ENCODE data around the gene AKR1C2. TPM values are rescaled to one million over a fixed set of nuclear protein-coding genes. Genes with fewer than 3 reads are reported as not detected.

AKR1C2 gene
- total and polyA plus RNA-seq, 2 experiments from 2014 or later = 51.0 to 51.7 TPM

DNA sequence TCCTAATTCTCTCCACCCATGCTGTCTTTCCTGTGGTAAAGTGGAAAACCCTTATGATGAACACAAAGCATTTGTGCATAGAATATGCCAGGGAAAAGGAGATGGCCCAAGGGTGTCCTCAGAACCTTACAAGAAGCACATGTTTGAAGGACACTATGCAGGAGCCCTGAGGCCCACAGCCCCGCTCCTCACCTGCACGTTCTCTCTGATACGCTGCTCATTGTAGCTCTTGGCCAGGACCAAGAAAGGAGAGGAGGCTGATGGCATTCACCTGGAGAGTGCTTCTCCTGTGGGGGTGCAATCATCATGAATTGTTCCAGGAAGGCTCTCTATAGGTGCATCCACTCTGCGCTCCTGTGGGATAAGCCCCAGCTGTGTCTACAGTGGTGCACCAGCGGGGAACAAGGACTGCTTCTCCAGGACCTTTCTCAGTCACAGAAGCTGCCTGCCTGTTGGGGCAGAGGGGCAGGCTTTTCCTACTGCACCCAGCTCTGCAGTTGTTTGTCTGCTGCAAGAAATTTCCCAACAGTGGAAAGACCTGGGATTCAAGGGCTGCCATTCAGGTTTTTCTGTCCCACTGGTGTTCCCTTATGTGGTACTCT, 19.9 kb downstream of the AKR1C2 start:
- WGBS (ENCODE audit: low lambda C conversion rate, missing lambda C conversion rate) = 98% methylated on average over 5 of the region's 5 CpGs
- Histone ChIP-seq H3K27ac (peak overlapping the region; percentile 78), H3K4me3 (no peak overlapping the region), H3K4me2 (no peak overlapping the region), H3K36me3 (replicated peaks; ENCODE audit: insufficient read depth, low read depth) (no peaks in the 10 kb centered on the region), H3K4me1 (ENCODE audit: insufficient read depth) (peaks cover 14% of the 10 kb centered on the region), H2AFZ (no peak overlapping the region), H3K9me2 (replicated peaks; ENCODE audit: insufficient read depth) (no peaks in the 10 kb centered on the region), H3K9me3 (ENCODE audit: low read depth) (no peaks in the 10 kb centered on the region), H4K20me1 (ENCODE audit: insufficient read depth, poor library complexity, severe bottlenecking) (no peaks in the 10 kb centered on the region), H3K27me3 (no peaks in the 10 kb centered on the region), H3K79me2 (no peaks in the 10 kb centered on the region)
- DNase-seq (ENCODE audit: low spot score) = no peak
- TF ChIP-seq, protein P1, sequence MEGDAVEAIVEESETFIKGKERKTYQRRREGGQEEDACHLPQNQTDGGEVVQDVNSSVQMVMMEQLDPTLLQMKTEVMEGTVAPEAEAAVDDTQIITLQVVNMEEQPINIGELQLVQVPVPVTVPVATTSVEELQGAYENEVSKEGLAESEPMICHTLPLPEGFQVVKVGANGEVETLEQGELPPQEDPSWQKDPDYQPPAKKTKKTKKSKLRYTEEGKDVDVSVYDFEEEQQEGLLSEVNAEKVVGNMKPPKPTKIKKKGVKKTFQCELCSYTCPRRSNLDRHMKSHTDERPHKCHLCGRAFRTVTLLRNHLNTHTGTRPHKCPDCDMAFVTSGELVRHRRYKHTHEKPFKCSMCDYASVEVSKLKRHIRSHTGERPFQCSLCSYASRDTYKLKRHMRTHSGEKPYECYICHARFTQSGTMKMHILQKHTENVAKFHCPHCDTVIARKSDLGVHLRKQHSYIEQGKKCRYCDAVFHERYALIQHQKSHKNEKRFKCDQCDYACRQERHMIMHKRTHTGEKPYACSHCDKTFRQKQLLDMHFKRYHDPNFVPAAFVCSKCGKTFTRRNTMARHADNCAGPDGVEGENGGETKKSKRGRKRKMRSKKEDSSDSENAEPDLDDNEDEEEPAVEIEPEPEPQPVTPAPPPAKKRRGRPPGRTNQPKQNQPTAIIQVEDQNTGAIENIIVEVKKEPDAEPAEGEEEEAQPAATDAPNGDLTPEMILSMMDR (IDR thresholded peaks at IDR 0.05; ENCODE audit: poor library complexity) = no peak
- TF ChIP-seq EZH2phosphoT487 (IDR thresholded peaks at IDR 0.05; ENCODE audit: low read depth, severe bottlenecking, unreplicated experiment) (no peak), EZH2 (IDR thresholded peaks at IDR 0.05; ENCODE audit: borderline replicate concordance) (no peak)

DNA sequence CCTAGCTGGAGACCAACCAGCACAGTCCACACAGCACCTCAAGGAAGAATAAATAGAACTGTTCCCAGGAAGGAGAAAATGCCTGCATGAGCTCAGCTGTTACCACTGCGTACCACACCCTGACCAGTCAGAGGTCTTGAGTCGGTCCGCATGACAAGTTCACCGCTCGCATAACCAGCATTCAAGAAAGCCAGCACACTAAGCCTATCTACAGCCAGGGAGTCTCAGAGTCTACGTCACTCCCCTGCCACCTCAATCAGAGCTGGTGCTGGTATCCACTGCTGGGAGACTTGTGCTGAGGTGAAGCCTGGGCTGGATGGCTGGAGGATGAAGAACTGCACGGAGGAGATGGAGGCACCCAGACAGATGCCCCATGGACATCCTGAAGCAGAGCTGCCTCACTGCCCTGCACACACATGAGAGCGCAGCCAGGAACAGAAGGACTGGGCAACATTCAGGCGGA, 20.9 kb downstream of the AKR1C2 start:
- Histone ChIP-seq H3K4me1 (ENCODE audit: insufficient read depth) (peaks cover 14% of the 10 kb centered on the region), H3K27me3 (no peaks in the 10 kb centered on the region), H4K20me1 (ENCODE audit: insufficient read depth, poor library complexity, severe bottlenecking) (no peaks in the 10 kb centered on the region), H2AFZ (no peak overlapping the region), H3K4me2 (no peak overlapping the region), H3K79me2 (no peaks in the 10 kb centered on the region), H3K4me3 (no peak overlapping the region), H3K27ac (peak overlapping the region; percentile 78), H3K9me2 (replicated peaks; ENCODE audit: insufficient read depth) (no peaks in the 10 kb centered on the region), H3K36me3 (replicated peaks; ENCODE audit: insufficient read depth, low read depth) (no peaks in the 10 kb centered on the region), H3K9me3 (ENCODE audit: low read depth) (no peaks in the 10 kb centered on the region)
- 84% methylated on average over 9 of the region's 9 CpGs for WGBS (ENCODE audit: low lambda C conversion rate, missing lambda C conversion rate)
- DNase-seq (ENCODE audit: low spot score) = peak; percentile 32
- TF ChIP-seq EZH2 (IDR thresholded peaks at IDR 0.05; ENCODE audit: borderline replicate concordance) = no peak
- no peak for TF ChIP-seq EZH2phosphoT487 (IDR thresholded peaks at IDR 0.05; ENCODE audit: low read depth, severe bottlenecking, unreplicated experiment)
- TF ChIP-seq, protein P1 (IDR thresholded peaks at IDR 0.05; ENCODE audit: poor library complexity) = no peak

DNA sequence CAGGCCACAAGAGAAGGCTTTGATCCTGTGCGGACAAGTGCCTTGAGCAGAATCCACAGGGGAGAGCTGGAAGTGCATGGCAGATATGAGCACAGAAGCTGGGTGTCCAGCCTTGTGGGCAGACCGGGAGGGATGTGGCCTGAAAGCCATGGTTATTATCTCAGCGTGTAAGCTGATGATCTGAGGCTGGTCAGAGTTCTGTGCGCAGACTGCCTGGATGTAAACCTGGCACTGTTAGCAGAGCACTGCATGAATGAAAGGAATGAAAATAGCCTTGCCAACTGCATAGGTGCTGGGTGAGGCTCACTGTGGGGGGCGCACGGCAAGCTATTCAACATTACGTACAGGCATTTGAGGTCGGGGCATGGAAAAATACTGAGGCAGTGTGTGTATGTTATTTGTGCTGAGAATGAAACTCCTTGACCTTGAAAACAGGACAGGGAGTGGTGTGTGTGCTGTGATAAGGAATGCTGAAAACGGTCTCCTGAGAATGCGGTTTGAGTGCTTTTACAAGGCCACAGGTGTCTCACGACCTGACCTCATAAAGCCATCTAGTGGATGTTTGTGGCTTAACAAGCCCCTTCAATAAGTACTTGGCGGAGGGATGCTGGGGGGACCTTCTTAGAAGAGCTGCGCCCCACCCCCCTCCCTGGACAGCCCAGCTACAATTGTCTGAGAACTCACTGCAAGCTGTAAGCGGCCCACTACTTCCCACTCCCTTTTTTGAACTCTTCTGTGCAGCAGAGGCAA, 21.8 kb downstream of the AKR1C2 start:
- H3K4me2 ChIP-seq = peak overlapping the region; percentile 47
- DNase-seq (ENCODE audit: low spot score) = peak; percentile 76
- TF ChIP-seq EZH2phosphoT487 (IDR thresholded peaks at IDR 0.05; ENCODE audit: low read depth, severe bottlenecking, unreplicated experiment) (no peak), EZH2 (IDR thresholded peaks at IDR 0.05; ENCODE audit: borderline replicate concordance) (no peak)
- TF ChIP-seq, protein P1 (IDR thresholded peaks at IDR 0.05; ENCODE audit: poor library complexity) = peak; percentile 46

More for the DNA sequence above, 21.8 kb downstream of the AKR1C2 start:
- Histone ChIP-seq H3K27ac (peak overlapping the region; percentile 89), H2AFZ (peak overlapping the region; percentile 5), H3K9me3 (ENCODE audit: low read depth) (no peaks in the 10 kb centered on the region), H3K9me2 (replicated peaks; ENCODE audit: insufficient read depth) (no peaks in the 10 kb centered on the region), H3K4me3 (no peak overlapping the region), H4K20me1 (ENCODE audit: insufficient read depth, poor library complexity, severe bottlenecking) (no peaks in the 10 kb centered on the region), H3K36me3 (replicated peaks; ENCODE audit: insufficient read depth, low read depth) (no peaks in the 10 kb centered on the region), H3K27me3 (no peaks in the 10 kb centered on the region), H3K4me1 (ENCODE audit: insufficient read depth) (peaks cover 14% of the 10 kb centered on the region), H3K79me2 (no peaks in the 10 kb centered on the region)
- 40% methylated on average over 14 of the region's 14 CpGs for WGBS (ENCODE audit: low lambda C conversion rate, missing lambda C conversion rate)
